Epithelial cell of proximal tubule (primary cell): ENCODE results near the gene IL18R1. TPM values are rescaled to one million over a fixed set of nuclear protein-coding genes. Genes with fewer than 3 reads are reported as not detected.

ENCODE experiments used
- DNase-seq: peaks from one replicate; pipeline ENCODE4 v3.0.0-alpha.2; 2011; ENCODE audit warnings: low read depth
- H3K4me3 ChIP-seq: 2 replicates; pipeline ENCODE4 v1.5.1; 2011; ENCODE audit warnings: low read depth, mild to moderate bottlenecking, low read length
- total RNA-seq: library from RNA; depleted of rRNA; stranded (reverse); fragments of >200 nt; gene quantifications from 2 replicates; pipeline ENCODE4 v1.2.3, GENCODE V29; 2015
- TF ChIP-seq, protein P1 (sequence below): conservative IDR thresholded peaks from 2 replicates; pipeline ENCODE4 v1.5.1; 2012; ENCODE audit warnings: low read depth, mild to moderate bottlenecking, low read length

IL18R1 gene
- total RNA-seq, 1 donor from 2014 or later, result 0.12 TPM

- no peak overlapping the region for H3K4me3 ChIP-seq
- TF ChIP-seq, protein P1, sequence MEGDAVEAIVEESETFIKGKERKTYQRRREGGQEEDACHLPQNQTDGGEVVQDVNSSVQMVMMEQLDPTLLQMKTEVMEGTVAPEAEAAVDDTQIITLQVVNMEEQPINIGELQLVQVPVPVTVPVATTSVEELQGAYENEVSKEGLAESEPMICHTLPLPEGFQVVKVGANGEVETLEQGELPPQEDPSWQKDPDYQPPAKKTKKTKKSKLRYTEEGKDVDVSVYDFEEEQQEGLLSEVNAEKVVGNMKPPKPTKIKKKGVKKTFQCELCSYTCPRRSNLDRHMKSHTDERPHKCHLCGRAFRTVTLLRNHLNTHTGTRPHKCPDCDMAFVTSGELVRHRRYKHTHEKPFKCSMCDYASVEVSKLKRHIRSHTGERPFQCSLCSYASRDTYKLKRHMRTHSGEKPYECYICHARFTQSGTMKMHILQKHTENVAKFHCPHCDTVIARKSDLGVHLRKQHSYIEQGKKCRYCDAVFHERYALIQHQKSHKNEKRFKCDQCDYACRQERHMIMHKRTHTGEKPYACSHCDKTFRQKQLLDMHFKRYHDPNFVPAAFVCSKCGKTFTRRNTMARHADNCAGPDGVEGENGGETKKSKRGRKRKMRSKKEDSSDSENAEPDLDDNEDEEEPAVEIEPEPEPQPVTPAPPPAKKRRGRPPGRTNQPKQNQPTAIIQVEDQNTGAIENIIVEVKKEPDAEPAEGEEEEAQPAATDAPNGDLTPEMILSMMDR, result no peak
Observed at GRCh38 chr2:102368461-102369109, 13.0 kb downstream of the IL18R1 start.

DNA sequence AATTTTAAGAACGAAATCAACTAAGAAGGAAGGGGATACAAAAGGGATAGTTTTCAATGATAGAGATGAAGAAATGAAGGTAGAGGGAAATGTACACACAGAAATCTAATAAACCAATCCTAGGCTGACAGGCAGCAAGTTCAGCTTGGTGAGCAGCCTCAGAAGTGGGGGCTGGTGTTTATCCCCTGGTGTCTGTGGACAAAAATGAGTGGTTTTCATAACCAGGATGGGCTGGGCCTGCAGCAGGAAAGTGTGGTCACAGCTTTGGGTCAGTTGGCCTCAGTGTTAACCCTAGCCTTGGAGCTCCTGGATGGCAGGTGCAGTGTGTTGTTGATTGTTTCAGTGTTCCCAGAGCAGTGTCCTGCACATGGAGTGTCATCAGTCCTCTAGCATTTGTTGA lies 14.3 kb downstream of the IL18R1 start:
- no peak overlapping the region for H3K4me3 ChIP-seq
- DNase-seq, result no peak
- TF ChIP-seq, protein P1, result no peak

More at GRCh38 chr2:102368461-102369109, 13.0 kb downstream of the IL18R1 start:
- no peak for DNase-seq

- TF ChIP-seq, protein P1, result no peak
- DNase-seq, result no peak
- no peak overlapping the region for H3K4me3 ChIP-seq
Observed at GRCh38 chr2:102376052-102376591, 20.5 kb downstream of the IL18R1 start.

- TF ChIP-seq, protein P1, result no peak
- no peak for DNase-seq
Observed at GRCh38 chr2:102383722-102384121, 28.1 kb downstream of the IL18R1 start.

GRCh38 chr2:102385522-102385921 lies 29.9 kb downstream of the IL18R1 start:
- TF ChIP-seq, protein P1, result no peak
- H3K4me3 ChIP-seq, result no peak overlapping the region
- no peak for DNase-seq

More at GRCh38 chr2:102383722-102384121, 28.1 kb downstream of the IL18R1 start:
- no peak overlapping the region for H3K4me3 ChIP-seq

DNA sequence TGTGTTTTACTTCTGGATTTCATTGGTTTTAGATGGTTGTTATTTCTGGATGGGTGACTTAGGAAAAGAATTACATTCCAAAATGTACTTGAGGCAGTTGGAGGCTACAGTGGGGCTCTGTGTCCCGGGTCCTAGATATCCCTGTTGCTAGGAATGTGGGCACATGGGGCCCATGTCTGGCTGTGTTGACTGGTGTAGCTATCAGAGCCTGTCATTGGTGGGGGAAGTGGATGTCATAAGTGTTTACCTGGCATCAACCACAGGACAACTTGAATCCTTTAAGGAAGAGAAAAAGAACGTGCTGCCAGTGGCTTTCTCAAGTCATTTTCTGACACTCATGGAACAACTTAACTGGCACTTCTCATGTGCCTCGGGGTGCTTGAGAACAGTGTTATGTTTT lies 30.4 kb downstream of the IL18R1 start:
- H3K4me3 ChIP-seq, result no peak overlapping the region
- TF ChIP-seq, protein P1, result no peak

GRCh38 chr2:102386867-102387541 lies 31.4 kb downstream of the IL18R1 start:
- no peak for DNase-seq
- H3K4me3 ChIP-seq, result no peak overlapping the region
- TF ChIP-seq, protein P1, result no peak

More for the DNA sequence above, 30.4 kb downstream of the IL18R1 start:
- DNase-seq, result no peak
